GM19463 (cell line): ENCODE results near the gene CLSTN2.

Source experiments
- ATAC-seq: cut with Tn5 transposase; IDR thresholded peaks from one replicate; pipeline ENCODE4 v1.9.1; 2021; ENCODE audit warnings: mild to moderate bottlenecking, moderate library complexity; ENCODE audit not compliant: unreplicated experiment

Gene CLSTN2

DNA sequence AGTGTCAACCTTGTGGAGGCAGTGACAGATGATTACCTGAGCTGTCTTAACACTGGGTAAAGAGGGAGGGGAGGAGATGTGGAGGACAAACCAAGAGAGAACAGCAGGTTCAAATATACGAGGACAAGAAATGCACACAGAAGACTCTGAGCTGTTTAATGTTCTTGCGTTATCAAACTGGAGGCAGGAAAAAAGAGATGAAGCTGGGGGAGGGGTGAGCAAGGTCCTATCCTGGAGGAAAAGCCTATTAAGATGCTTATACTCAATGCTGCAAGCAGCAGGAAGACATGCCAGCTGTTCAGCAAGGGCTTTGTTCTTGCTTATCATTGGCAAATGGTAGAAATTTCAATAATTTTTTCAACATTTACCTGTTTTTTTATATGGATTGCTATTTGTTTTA, 397.1 kb downstream of the CLSTN2 start:
- ATAC-seq: no peak

DNA sequence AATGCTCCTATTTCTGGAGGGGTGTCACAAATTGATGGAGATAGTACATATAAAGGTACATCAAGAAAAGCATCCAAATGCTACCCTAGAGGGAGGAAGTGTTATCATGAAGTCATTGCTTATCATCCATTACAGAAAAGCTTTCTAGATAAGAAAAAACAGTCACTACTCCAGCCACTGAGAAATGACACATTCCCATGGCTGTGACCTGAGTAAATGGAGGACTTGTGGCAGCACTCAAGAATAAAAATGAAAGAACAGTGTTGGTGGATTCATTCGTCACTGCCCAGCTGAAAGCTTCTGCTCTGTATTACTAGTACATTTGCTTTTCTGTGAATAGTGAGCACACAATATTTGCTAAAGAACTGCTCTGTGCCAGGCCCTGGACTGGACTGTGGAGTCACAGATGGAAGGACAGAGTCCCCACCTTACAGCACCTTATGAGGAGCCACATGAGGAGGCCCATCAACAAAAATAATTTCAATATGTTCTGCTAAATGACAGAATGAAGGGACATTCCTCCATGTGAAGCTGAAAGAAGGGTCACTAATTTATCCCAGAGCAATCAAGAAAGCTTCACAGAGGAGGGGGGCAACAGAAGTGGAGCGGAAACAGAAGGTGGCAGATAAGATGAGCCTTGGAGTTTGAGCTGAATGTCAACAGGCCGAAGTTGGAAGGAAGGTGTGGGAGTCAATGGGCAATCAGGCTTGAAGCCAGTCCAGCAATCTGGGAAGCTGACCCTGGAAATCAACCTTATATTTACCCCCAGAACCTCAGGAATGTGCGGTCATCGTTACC, 399.3 kb downstream of the CLSTN2 start:
- ATAC-seq: no peak

DNA sequence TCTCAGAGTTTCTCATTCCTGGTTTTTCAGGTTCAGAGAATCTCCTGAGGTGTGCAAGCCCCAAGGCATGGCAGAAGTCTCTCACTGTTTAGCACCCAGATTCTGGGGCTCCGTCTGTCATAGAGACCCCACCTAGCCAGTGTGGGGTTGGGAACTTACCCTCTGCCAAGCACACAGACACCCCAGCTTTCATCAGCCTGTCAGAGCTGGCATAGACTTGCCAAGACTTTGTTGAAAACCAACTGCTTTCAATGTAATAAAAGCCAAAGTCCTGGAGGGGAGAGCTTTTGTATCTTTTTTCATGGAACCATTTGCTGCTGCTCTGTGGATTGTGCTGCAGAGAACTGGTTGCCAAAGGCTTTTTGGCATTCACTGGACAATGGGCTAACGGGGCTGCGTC, 401.5 kb downstream of the CLSTN2 start:
- no peak for ATAC-seq

DNA sequence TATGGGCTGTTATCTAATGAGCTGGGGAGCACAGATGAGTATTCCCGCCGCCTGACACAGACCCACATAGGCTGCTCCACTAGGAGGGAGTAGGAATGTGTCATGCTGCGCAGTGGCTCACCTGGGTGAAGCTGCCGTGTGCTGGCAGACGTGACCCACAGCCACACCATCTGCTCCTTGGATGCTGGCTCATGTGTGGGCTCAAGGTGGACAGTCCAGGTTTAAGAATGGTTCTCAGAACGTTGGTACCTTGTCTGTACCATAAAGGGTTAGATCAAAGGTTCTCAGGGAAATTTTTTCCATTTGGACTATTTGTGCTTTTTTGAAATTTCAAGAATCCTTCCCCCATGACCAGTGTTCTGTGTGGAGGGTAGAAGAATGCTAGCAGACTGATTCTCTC, 403.9 kb downstream of the CLSTN2 start:
- ATAC-seq: no peak

DNA sequence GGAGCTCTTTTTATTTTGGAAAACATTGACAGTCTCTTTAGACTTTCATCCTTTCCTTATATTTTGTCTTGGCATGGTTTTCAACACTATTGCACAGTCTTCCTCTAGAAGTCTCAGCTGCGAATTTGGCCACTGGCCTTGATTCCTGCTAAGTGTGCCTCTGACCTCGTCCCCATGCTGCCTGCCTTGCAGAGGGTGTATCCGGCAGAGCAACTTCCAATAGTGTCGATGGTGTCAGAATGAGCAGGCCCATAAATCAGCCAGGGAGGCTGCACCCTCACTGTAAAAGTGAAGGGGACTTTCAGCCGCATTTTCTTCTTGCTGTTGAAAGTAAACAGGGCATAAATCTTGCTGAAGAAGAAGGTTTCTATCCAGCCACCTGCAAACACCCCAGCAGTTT, 406.2 kb downstream of the CLSTN2 start:
- ATAC-seq: no peak

DNA sequence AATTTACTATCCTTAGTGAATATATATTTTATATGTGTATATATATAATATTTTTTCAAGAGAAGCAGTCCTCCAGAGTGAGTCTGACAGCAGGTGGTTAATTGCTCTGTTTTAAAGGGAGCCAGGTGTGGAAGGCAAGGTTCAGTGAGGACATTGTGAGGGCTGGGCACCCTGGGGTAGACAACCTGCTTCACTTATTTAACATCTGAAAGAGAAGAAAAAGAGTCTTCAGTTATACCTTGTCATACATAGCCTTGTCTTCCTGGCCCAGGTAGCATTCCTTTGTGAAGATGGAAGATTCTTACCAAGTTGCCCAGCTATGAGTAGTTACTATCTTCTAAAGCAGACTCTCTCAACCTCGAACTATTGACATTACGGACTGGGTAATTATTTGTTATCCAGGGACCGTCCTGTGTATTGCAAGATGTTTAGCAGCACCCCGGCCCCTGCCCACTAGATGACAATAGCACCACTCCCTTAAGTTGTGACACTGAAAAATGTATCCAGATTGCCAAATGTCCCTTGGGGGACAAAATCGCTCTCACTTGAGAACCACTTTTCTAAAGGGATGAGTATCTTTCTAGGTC, 406.9 kb downstream of the CLSTN2 start:
- ATAC-seq: no peak

DNA sequence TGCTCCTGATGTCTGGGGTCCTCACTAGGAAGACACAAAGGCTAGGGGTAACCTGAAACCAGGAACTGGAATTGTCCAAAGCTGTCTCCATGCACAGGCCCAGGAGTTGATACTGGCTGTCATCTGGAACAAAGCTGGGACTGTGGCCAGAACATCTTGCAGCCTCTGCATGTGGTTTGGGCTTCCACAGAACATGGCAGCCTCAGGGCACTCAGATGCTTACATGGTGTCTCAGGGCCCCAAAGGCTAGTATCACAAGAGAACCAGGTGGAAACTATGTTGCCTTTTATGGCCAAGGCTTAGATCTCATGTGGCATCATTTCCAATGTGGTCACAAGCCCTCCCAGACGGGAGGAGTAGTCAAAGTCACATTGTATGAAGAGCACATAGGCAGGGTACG, 407.7 kb downstream of the CLSTN2 start:
- no peak for ATAC-seq

DNA sequence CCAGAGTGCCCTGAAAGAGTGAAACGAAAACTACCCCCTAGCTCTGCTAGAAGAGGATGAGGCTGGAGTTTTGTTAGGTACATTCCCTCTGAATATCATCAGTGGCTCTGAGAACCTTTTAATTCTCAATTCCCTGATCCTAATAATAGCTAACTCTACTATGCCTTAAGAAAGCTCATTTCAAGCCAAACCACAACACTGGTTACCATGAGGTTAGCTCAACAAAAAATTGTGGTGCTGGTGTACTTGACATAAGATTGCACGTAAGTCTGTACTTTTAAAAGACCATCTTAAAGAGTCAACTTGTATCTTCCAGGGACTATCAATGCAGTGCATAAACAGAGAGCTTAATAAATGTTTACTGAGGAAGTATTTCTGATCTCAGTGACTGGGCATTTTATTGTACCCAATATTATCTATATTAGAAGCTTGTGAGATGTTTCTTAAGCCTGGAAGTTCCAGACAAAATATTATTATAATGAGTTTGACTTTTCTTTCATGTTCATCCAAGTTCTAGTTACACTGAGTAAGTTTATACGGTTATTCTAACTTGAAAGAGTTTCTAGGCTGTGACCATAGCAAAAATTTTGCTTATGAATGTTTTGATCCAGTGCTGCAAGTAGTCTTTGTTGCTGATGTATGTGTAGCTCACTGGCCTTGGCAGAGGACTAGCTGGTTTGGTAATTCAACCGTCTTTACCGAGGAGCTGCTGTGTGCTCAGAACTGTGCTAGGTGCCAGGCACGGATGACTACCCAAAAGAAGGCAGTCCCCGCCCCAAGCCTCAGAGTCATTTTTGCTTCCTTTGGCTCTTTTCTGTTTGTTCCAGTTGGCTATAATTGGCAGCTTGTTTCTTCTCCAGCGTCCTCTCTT, 408.5 kb downstream of the CLSTN2 start:
- ATAC-seq: no peak

DNA sequence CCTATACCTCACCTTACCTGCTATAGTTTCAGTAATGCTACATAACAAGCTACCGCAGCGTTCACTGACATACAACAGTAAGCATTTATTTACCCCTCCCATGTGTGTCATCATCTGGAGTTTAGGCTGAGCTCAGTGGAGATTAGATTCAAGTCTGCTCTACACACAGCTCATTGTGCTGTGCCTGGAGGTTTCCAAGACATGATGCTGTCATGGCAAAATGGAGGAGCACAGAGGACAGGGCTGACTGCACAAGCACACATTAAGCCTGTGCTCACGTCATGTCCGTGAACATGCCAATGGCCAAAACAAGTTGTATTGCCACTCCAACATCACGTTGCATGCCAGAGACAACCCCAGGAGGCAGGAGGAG, 409.1 kb downstream of the CLSTN2 start:
- ATAC-seq: no peak

DNA sequence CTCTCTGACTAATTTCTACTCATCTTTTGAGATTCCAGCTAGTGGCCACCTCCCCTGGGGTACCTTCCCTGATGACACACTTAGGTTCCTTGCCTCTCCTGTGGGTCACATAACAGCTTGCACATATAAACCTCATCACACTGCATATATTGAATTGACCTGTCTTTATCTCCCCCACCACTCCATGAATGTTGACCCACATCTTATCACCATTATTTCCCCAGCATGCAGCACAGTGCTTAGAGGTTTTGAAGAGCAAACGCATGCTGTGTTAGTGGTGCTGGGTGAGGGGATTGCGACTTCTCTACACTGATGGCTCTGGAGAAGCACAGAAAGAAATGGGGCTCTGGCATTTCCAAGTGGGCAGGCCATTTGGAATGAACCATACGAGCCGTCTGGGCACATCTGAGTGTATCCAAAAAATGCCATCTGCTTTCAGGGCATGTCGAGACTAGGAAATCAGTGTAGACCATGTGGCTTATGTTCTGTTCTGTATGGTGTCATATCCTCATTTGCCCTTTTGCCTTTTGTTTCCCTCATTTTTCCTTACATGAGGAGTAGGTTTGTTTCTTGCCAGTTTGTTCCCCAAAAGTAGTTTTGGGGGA, 409.7 kb downstream of the CLSTN2 start:
- ATAC-seq: no peak

DNA sequence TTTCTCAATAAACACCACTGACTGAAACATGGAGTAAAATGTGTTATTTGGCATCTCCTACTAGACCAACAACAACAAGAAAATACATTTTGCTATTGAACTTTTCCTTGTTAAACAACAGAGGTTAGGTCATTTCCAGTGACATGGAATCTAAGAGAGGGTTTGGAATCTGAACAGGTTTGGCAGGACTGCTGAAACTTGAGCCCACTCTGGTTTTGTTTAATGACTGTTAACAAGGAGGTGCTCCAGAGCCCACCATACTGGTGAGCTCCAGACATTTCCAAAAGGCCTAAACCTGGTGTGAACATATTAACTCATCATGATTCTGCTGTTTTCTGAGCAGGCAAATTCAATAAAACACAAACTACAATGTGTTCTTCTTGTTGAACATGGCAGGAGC, 412.2 kb downstream of the CLSTN2 start:
- no peak for ATAC-seq

DNA sequence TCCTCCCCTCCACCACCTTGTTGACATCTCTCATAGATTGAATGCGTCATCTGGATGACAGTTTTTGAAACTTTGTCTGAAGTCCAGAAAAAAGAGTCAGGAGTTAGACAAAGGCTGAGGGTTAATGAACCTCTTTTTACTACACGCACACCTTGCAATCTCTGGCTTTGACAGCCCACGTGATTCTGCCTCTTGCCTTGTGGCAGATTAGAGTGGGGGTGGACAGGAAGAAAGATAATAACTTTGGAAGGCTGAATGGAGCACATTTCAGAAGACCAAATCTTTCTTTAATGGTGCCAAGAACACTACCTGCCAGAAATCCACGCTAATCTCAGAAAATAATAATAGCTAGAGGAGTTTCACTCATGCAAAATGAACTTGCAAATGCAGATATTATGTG, 415.0 kb downstream of the CLSTN2 start:
- ATAC-seq: no peak

DNA sequence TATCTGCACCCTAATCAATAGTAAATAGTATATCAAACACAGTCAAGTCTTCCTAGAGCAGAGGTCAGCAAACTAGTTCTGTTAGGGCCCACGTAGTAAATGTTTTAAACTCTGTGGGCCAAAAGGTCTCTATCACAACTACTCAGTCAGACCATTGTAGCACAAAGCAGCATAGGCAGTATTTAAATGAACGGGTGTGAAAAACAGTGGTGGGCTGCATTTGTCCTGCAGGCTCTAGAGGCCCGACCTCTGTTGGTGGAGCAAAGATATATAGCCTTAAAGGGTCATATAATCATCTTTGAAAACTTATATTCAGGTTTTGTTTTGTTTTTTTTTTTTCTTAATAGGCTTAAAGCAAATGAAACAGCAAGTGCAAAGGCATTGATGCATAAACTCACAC, 416.5 kb downstream of the CLSTN2 start:
- no peak for ATAC-seq

DNA sequence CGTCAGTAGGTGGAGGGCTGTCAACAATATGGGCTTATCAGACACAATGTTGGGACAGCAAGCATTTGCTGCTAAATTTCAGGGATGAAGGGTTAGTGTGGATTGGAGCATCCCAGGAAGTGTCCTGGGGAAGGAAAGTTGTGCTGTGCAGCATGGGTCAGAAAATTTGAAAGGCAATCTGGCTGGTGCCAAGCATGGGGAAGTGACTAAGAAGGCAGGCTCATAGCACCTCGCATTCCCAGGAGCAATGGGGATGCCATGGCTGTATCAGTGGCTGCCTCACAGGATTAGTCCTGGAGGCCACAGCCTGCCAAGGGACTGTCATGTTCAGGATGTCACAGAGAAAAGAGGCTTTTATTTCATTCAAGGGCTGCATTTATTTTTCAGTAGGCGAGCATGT, 420.5 kb downstream of the CLSTN2 start:
- no peak for ATAC-seq

DNA sequence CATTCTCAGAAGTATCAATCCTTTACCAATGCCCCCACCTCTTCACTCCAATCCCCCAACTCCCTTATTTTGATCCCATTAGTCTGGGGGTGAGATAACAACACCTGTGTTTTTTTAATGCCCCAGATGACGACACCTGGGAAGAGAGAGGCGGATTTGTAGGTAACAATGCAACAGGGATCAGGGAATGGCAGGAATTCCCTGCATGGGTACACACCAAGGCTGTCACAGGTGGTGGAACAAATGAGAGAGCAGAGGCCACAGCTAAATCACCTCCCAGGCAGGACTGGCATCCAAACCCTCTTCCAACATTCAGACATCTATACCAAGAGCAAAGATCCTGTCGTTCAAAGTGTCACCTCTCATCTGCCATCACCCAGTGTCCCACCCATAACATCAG, 423.7 kb downstream of the CLSTN2 start:
- ATAC-seq: no peak

DNA sequence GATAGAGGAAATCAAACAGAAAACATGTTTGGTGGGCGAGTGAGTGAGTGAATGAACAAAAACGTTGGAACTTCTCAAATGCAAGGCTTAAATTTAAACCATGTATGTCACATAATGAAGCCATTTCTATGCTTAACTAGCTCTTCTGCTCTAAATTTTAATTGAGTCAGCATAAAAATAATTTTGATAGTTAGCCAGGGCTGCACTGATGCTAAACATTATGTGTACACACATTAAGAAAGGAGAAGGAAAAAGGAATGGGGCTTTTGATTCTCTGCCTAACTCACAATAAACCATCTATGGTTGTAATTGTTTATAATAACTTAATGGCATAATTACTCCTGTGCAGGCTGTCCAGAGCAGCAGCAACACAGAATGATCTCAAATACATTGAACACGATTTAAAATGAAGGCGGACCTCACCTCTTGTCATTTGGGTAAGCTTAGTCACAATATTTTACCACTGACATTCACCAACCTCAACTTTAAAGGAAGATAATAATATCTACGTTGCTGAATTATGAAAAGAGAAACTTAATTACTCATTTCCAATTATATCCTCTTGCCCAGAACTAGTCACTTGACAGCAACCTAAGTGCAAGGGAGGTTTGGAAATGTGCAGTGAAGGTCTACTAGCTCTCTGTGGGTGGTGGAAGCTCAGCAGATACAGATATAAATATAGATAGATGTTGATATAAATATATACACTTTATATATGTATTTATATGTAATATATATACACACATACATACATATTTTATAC, 424.4 kb downstream of the CLSTN2 start:
- no peak for ATAC-seq

DNA sequence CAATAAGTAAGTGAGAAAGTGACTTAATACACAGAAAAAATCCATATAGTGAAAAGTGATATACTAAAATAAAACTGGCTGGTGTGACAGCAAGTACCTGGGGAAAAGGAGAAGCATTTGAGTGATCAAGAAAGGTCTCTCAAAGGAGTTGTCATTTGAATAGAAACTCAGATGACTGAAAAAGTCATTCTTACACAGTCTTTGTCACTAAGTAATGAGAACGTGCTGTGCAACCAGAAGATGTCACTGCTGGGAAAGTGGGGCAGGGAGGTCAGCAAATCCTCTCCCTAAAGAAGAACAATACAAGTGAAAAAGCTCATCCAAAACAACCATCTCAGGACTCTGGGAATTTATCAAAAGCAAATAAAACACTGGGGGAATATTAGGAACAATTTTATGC, 425.3 kb downstream of the CLSTN2 start:
- no peak for ATAC-seq

DNA sequence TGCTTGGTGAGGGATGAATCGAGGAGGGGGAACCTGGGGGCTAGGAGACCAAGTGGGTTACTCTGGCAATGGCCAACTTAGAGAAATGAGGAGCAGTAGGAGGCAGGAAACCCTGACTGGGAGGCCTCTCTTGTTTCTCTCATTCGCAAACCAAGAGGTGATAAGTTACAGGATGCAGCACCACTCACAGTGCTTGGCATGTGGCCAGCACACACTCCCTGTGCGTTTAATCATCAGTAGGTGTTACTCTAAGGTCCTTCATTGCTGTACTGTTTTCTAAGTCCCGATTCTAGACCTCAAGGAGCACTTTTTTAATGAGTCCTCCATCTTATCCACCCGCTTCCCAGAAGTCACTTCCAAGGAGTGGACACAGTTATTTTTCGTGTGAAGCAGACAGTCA, 428.8 kb downstream of the CLSTN2 start:
- no peak for ATAC-seq

DNA sequence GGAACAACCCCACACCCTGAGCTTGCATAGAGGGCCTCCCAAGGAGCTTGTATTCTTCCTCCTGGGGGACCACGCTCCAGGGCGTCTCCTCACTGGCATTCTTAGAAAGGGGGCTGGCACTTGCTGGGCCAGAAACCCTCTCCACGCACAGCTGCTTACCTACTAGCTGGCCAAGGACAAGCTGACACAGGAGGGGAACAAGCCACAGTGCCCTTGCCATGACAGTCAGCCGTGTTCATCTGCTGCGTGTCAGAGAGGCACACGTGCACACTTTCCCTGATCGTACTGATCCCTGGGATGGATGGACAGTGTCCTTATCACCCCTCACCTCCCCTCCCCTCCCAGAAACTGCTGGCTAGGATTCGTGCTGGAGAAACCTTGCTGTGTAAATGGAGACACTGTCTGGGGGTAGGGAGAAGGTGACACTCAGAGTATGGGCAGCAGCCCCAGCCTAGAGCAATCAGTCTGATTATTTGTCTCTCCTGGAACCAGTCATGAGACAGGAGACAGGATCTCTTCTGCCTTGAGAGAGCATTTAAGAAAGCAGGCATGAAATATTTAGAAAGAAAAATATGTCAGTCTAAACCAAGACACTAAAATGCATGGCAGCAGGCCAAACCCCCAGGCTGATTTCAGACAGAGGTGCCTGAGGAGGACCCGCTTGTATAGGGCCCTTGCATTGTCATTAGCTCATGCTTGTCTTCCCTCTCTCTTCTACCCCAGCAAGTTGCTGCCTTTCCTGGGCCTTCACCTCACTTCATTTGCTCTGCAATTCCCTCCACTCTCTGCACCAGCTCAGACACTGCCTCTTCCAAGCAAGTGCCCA, 431.1 kb downstream of the CLSTN2 start:
- ATAC-seq: no peak

DNA sequence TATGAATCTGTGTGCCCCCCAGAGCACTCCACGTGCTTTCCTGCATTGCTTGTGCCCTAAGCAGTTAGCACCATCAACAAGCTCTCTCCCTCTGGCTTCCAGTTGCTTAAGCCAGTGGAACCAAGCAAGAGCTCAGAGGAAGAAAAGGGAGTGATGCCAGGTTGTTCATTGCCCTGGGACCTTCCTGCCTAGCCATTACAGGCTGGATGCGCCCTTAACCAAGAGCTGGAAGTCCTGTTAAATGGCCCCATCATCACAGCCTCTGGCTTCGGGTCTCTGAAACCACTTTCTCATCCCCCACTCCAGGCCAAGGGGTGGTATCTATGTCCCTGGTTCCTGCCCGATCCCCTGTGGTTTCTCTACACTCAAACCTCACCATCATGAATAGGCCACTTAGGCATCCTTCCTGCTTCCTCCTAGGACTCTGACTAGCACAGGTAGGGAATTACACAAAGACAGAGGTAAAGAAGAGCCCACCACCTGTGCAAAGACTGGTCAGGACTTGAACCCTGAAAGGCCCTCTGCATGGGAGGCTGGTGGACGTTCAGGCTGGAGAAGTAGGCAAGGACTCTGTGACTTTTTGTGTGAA, 433.3 kb downstream of the CLSTN2 start:
- ATAC-seq: no peak
